NCI-H345 treated with DMSO at 0.1 percent for 48 hours (cell line): ENCODE results near the gene SH3TC1.
A peak's percentile ranks its signal among the peaks of the same experiment; 100 is the strongest.

ENCODE experiments used
- DNase-seq: peaks from one replicate; lab custom pipeline; 2025; ENCODE audit not compliant: unreplicated experiment; lab: John Stamatoyannopoulos, UW

The SH3TC1 gene

GRCh38 chr4:8180310-8181093 is 18.6 kb upstream of the SH3TC1 start:
- no peak for DNase-seq

GRCh38 chr4:8181119-8181518 is 18.0 kb upstream of the SH3TC1 start:
- no peak for DNase-seq

GRCh38 chr4:8181844-8182243 is 17.2 kb upstream of the SH3TC1 start:
- no peak for DNase-seq

GRCh38 chr4:8182294-8182693 is 16.8 kb upstream of the SH3TC1 start:
- no peak for DNase-seq

- no peak for DNase-seq
These were observed 16.0 kb upstream of the SH3TC1 start for GRCh38 chr4:8182858-8183725.

GRCh38 chr4:8184061-8184460 is 15.0 kb upstream of the SH3TC1 start:
- DNase-seq = no peak

GRCh38 chr4:8185295-8185694 is 13.8 kb upstream of the SH3TC1 start:
- no peak for DNase-seq

GRCh38 chr4:8185930-8186329 is 13.2 kb upstream of the SH3TC1 start:
- DNase-seq = no peak

GRCh38 chr4:8188085-8188484 is 11.0 kb upstream of the SH3TC1 start:
- DNase-seq = no peak

- DNase-seq = peak; percentile 87
These were observed 10.1 kb upstream of the SH3TC1 start for GRCh38 chr4:8188743-8189550.

GRCh38 chr4:8189551-8190466 is 9.3 kb upstream of the SH3TC1 start:
- no peak for DNase-seq

GRCh38 chr4:8191136-8191747 is 7.8 kb upstream of the SH3TC1 start:
- no peak for DNase-seq

GRCh38 chr4:8192748-8193738 is 6.0 kb upstream of the SH3TC1 start:
- DNase-seq = peak; percentile 69

- DNase-seq = no peak
These were observed 4.5 kb upstream of the SH3TC1 start for GRCh38 chr4:8194306-8195242.

GRCh38 chr4:8195431-8195830 is 3.7 kb upstream of the SH3TC1 start:
- DNase-seq = no peak

- DNase-seq = no peak
These were observed 3.1 kb upstream of the SH3TC1 start for GRCh38 chr4:8195841-8196458.

- DNase-seq = no peak
These were observed 1.6 kb upstream of the SH3TC1 start for GRCh38 chr4:8197521-8197920.
